Body of pancreas (tissue), 4 donors: Measurements from ENCODE around the gene IL20RA. TPM values are rescaled to one million over a fixed set of nuclear protein-coding genes. Genes with fewer than 3 reads are reported as not detected.

Experiments used
- ATAC-seq: fragments of 150-250 bp; one replicate; pipeline ENCODE4 v1.9.1; 2016
- DNase-seq, 4 donors: peaks; one replicate each; pipeline ENCODE4 v3.0.0-alpha.2; 2019
- H3K27ac ChIP-seq, 4 donors: fragments of 200-600 bp; sonication (generic); 1 replicate in 3 of 4; 2 replicates in 1 of 4; pipeline versions ENCODE4 v1.5.1 to v1.6.1; 2016 to 2019; ENCODE audit warnings: mild to moderate bottlenecking in 1 of 4, mixed read lengths in 1 of 4, moderate library complexity in 1 of 4
- H3K27me3 ChIP-seq, 2 donors: fragments of 200-600 bp; sonication (generic); one replicate each; pipeline ENCODE4 v1.6.0; 2016; ENCODE audit warnings: mild to moderate bottlenecking in 1 of 2
- H3K36me3 ChIP-seq, 2 donors: fragments of 200-600 bp; sonication (generic); replicated peaks in 1 of 2; 2 replicates each; pipeline ENCODE4 v1.5.1; 2016; ENCODE audit warnings: low read depth in 2 of 2; ENCODE audit not compliant: insufficient read depth in 1 of 2
- H3K4me1 ChIP-seq: fragments of 200-600 bp; sonication (generic); one replicate; pipeline ENCODE4 v1.6.0; 2016
- H3K4me3 ChIP-seq, 2 donors: fragments of 200-600 bp; sonication (generic); 1 replicate in 1 of 2; 2 replicates in 1 of 2; pipeline ENCODE4 v1.5.1; 2016 to 2019
- H3K9me3 ChIP-seq, 3 donors: fragments of 200-600 bp; sonication (generic); 1 replicate in 2 of 3; 2 replicates in 1 of 3; pipeline ENCODE4 v1.5.1; 2016
- POLR2A ChIP-seq, 3 donors: fragments of 450-650 bp; IDR thresholded peaks; one replicate each; pipeline ENCODE4 v1.6.1; 2016; ENCODE audit warnings: antibody characterized with exemption in 3 of 3, mild to moderate bottlenecking in 2 of 3
- WGBS, 2 donors: methylation state at CpG; one replicate each; pipeline ENCODE4 v1.1.5; 2017; 5-methylcytosine and 5-hydroxymethylcytosine counted together
- intact Hi-C: fragments of 100-400 bp; cut with DNase I; formaldehyde crosslinking; loops from one replicate; pipeline ENCODE4 v1.15.1; 2023
- total RNA-seq, 2 donors: library from RNA; depleted of rRNA; stranded (reverse); fragments of >200 nt; gene quantifications; one replicate each; pipeline ENCODE4 v1.1.0, GENCODE V29; 2016
- TF ChIP-seq, protein P1 (sequence below), 7 experiments: fragments of 450-650 bp in 4 of 7; fragments of 200-600 bp in 3 of 7; sonication (generic) in 3 of 7; IDR thresholded peaks; one replicate each; pipeline ENCODE4 v1.5.1; 2016 to 2019; ENCODE audit warnings: antibody characterized with exemption in 7 of 7

The IL20RA gene
- total RNA-seq, 2 donors from 2014 or later = 12.7 to 23.7 TPM

DNA sequence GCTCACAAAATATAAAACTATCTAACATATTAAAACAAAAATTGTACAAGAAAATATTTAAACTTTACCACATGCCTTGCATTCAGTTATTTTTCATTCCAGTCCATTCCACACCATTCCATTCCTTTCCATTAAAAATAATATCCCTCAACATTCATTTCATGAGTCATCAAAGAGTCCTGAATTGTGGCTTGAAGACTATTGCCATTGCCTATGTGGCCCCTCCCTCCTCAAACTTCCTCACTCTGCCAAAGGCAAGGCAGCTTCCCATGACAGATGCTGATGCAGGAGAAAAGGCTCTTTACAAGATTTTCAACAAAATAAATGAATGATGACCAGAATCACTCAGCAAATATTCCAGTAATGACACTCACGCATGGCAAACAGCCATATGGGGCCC, 31.7 kb downstream of the IL20RA start:
- ATAC-seq (no peak), DNase-seq (no peak)
- peaks cover 14% of the 10 kb centered on the region for H3K4me1 ChIP-seq
- 72 to 88% methylated on average over 1 of the region's 1 CpG for WGBS, 2 donors
- no peak overlapping the region for H3K27ac ChIP-seq
- no peak overlapping the region for H3K4me3 ChIP-seq
- H3K9me3 ChIP-seq = no peaks in the 10 kb centered on the region
- no peaks in the 10 kb centered on the region for H3K36me3 ChIP-seq
- intact Hi-C loops = no loop called here
- TF ChIP-seq, protein P1, sequence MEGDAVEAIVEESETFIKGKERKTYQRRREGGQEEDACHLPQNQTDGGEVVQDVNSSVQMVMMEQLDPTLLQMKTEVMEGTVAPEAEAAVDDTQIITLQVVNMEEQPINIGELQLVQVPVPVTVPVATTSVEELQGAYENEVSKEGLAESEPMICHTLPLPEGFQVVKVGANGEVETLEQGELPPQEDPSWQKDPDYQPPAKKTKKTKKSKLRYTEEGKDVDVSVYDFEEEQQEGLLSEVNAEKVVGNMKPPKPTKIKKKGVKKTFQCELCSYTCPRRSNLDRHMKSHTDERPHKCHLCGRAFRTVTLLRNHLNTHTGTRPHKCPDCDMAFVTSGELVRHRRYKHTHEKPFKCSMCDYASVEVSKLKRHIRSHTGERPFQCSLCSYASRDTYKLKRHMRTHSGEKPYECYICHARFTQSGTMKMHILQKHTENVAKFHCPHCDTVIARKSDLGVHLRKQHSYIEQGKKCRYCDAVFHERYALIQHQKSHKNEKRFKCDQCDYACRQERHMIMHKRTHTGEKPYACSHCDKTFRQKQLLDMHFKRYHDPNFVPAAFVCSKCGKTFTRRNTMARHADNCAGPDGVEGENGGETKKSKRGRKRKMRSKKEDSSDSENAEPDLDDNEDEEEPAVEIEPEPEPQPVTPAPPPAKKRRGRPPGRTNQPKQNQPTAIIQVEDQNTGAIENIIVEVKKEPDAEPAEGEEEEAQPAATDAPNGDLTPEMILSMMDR (IDR thresholded peaks at IDR 0.05) = no peak
- no peak for TF ChIP-seq POLR2A (IDR thresholded peaks at IDR 0.05)
- peaks cover 0 to 3% of the 10 kb centered on the region in 2 donors for H3K27me3 ChIP-seq

GRCh38 chr6:137011406-137011805, 33.4 kb downstream of the IL20RA start:
- ATAC-seq = no peak
- intact Hi-C loops = no loop called here
- H3K27ac ChIP-seq = no peak overlapping the region
- no peaks in the 10 kb centered on the region for H3K36me3 ChIP-seq
- no peaks in the 10 kb centered on the region for H3K27me3 ChIP-seq
- DNase-seq = no peak
- TF ChIP-seq, protein P1 (IDR thresholded peaks at IDR 0.05) = no peak
- no peak for TF ChIP-seq POLR2A (IDR thresholded peaks at IDR 0.05)
- H3K4me3 ChIP-seq = no peak overlapping the region
- whole genome bisulfite sequencing, 2 donors = 80% methylated on average over 2 of the region's 2 CpGs
- peaks cover 9% of the 10 kb centered on the region for H3K4me1 ChIP-seq
- H3K9me3 ChIP-seq = no peaks in the 10 kb centered on the region

DNA sequence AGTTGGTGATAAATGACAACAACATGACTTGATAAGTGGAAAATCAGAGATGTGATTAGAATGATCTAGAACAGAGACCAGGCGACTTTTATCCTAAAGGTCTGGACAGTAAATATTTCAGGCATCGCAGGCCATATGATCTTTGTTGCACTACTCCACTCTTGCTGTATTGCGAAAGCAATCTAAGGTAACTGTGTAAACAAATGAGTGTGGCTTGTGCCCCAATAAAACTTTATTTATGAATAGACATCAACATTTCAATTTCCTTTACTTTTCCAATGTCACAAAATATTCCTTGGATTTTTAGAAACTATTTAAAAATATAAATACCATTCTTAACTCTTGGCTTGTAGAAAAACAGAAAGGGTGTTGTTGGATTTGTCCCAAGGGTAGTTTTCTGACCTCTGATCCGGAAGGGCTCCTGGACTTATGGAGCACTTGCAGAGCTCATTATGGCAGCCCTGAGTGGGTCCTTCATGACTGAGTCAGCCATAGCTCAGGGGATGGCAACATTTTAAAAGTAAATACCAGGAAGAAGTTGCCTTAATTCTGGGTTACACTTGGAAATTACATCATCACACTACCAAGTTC, 34.5 kb downstream of the IL20RA start:
- DNase-seq = no peak

GRCh38 chr6:137008204-137008603, 36.6 kb downstream of the IL20RA start:
- intact Hi-C loops = no loop called here
- DNase-seq (no peak), ATAC-seq (no peak)
- no peaks in the 10 kb centered on the region for H3K9me3 ChIP-seq
- no peak for TF ChIP-seq POLR2A (IDR thresholded peaks at IDR 0.05)
- TF ChIP-seq, protein P1 (IDR thresholded peaks at IDR 0.05) = no peak
- H3K36me3 ChIP-seq = no peaks in the 10 kb centered on the region
- H3K27me3 ChIP-seq = no peaks in the 10 kb centered on the region
- WGBS, 2 donors = 83 to 87% methylated on average over 9 of the region's 9 CpGs
- no peak overlapping the region for H3K27ac ChIP-seq
- H3K4me3 ChIP-seq = no peak overlapping the region
- H3K4me1 ChIP-seq = no peaks in the 10 kb centered on the region

More for the DNA sequence above, 34.5 kb downstream of the IL20RA start:
- no peak for ATAC-seq
- intact Hi-C loops = no loop called here
- no peak overlapping the region for H3K4me3 ChIP-seq
- no peaks in the 10 kb centered on the region for H3K9me3 ChIP-seq
- no peaks in the 10 kb centered on the region for H3K27me3 ChIP-seq
- peaks cover 3% of the 10 kb centered on the region for H3K4me1 ChIP-seq
- TF ChIP-seq POLR2A (IDR thresholded peaks at IDR 0.05) = no peak
- TF ChIP-seq, protein P1 (IDR thresholded peaks at IDR 0.05) = no peak
- no peak overlapping the region for H3K27ac ChIP-seq
- no peaks in the 10 kb centered on the region for H3K36me3 ChIP-seq
- WGBS, 2 donors = 93 to 96% methylated on average over 4 of the region's 4 CpGs

DNA sequence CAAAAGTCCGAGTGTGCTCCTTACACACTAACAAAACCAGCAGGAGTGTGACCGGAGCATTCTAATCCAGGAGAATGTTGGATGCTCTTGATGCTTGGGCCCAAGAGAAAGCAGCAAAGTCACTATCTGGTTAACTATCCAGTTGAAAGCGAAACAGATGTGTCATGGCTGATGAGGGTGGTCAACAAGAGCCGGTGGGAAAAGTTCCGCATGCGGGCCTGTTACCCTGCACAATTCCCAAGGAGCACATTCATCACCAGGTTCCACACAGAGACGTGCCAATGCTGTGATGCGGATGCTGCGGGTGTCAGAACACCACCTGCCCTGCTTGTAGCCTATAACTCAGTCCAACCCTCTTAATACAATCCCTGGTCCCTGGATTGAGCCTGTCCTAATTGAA, 38.7 kb downstream of the IL20RA start:
- no peak for TF ChIP-seq POLR2A (IDR thresholded peaks at IDR 0.05)
- Histone ChIP-seq H3K9me3 (no peaks in the 10 kb centered on the region), H3K27me3 (no peaks in the 10 kb centered on the region), H3K4me3 (no peak overlapping the region), H3K36me3 (no peaks in the 10 kb centered on the region), H3K27ac (no peak overlapping the region), H3K4me1 (no peaks in the 10 kb centered on the region)
- no peak for DNase-seq
- intact Hi-C loops = no loop called here
- ATAC-seq = no peak
- WGBS, 2 donors = 89 to 96% methylated on average over 9 of the region's 9 CpGs
